ENCODE results near the gene PRM3. TPM values are rescaled to one million over a fixed set of nuclear protein-coding genes. Genes with fewer than 3 reads are reported as not detected.

PRM3 gene
- total RNA-seq, 1 donor from 2014 or later, result not detected

GRCh38 chr16:11225677-11226549, 47.5 kb downstream of the PRM3 start:
- Mint-ChIP-seq H3K4me1 (peaks cover 8% of the 10 kb centered on the region), H3K9me3 (no peaks in the 10 kb centered on the region), H3K27me3 (ENCODE audit: low read depth) (no peaks in the 10 kb centered on the region), H3K36me3 (ENCODE audit: low read depth) (no peaks in the 10 kb centered on the region), H3K4me3 (no peak overlapping the region), H3K27ac (ENCODE audit: unreplicated experiment) (no peak overlapping the region)
- no peak for TF ChIP-seq CTCF (conservative IDR thresholded peaks at IDR 0.05)
- DNase-seq (ENCODE audit: low read depth, low spot score), result no peak

- Mint-ChIP-seq H3K4me3 (no peak overlapping the region), H3K9me3 (no peaks in the 10 kb centered on the region)
These were observed 48.3 kb downstream of the PRM3 start for GRCh38 chr16:11224894-11225676.

DNA sequence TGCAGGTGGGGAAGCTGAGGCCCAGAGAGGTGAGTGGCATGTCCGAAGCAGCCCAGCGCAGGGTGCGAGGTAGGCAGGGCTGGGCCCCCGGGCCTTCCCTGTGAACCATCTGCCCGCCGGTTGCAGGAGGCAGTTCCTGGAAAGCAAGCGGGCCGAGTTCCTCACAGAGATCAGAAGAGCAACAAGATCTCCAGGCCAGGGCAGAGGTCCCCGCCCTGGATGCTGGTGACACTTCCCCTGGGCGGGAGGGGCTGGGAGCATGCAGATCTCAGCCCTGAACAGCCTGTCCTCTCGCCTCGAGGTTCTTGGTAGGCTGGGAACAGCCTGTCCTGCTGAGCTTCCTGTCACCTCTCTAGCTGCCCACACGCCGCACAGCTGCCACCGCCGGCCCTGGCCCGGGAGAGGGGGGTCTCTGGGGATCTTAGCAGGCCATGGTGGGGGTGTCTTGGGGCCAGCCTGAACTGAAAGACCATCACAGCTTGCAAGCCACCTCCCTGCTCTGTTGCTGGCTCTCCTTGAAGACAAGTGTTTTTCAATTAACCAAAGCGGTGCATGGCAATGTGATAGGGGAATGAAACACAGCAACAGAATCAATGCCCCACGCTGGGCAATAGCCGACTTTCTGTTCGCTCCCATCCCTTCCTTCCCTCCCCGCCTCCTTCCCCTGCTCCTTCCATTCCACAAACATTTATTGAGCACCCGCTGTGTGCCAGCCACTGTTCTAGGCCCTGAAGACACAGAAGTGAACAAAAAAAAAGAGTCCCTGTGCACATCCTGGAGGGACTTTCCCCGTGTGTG, 49.1 kb downstream of the PRM3 start:
- Mint-ChIP-seq H3K36me3 (ENCODE audit: low read depth) (no peaks in the 10 kb centered on the region), H3K27ac (ENCODE audit: unreplicated experiment) (peak overlapping the region; percentile 67), H3K4me1 (peaks cover 8% of the 10 kb centered on the region), H3K4me3 (no peak overlapping the region), H3K27me3 (ENCODE audit: low read depth) (no peaks in the 10 kb centered on the region), H3K9me3 (no peaks in the 10 kb centered on the region)
- TF ChIP-seq CTCF (conservative IDR thresholded peaks at IDR 0.05), result no peak
- no peak for DNase-seq (ENCODE audit: low read depth, low spot score)

More at GRCh38 chr16:11224894-11225676, 48.3 kb downstream of the PRM3 start:
- TF ChIP-seq CTCF (conservative IDR thresholded peaks at IDR 0.05), result no peak
- no peaks in the 10 kb centered on the region for H3K36me3 Mint-ChIP-seq (ENCODE audit: low read depth)
- no peak for DNase-seq (ENCODE audit: low read depth, low spot score)
- no peaks in the 10 kb centered on the region for H3K27me3 Mint-ChIP-seq (ENCODE audit: low read depth)
- H3K4me1 Mint-ChIP-seq, result peaks cover 8% of the 10 kb centered on the region
- peak overlapping the region; percentile 67 for H3K27ac Mint-ChIP-seq (ENCODE audit: unreplicated experiment)

Small RNA genes lying within 50 kb of the gene (microRNA-seq; reads per million reads assigned to microRNA genes)
- not detected for gene MIR548H2

Other genes with a start within 250 kb of the PRM3 start
- gene SOCS1, start 17.4 kb downstream of the PRM3 start, total RNA-seq, result 1.6 and 1.7 TPM in 2 replicates
- not detected in 2 replicates for gene TNP2, start 4.3 kb downstream of the PRM3 start, total RNA-seq
- not detected in 2 replicates for gene PRM2, start 2.9 kb upstream of the PRM3 start, total RNA-seq
- not detected in 2 replicates for gene PRM1, start 7.7 kb upstream of the PRM3 start, total RNA-seq
- gene RMI2, start 71.8 kb upstream of the PRM3 start, total RNA-seq, result 39.6 and 41.9 TPM in 2 replicates